ENCODE results near the gene NREP. TPM values are rescaled to one million over a fixed set of nuclear protein-coding genes. Genes with fewer than 3 reads are reported as not detected.

Gene NREP
- total RNA-seq, 1 experiment from 2014 or later = 160 TPM

- TF ChIP-seq AFF4 (CRISPR knock-in tag; IDR thresholded peaks at IDR 0.05; ENCODE audit: borderline replicate concordance) (no peak), RELA (CRISPR knock-in tag; IDR thresholded peaks at IDR 0.05; ENCODE audit: borderline replicate concordance) (no peak), OVOL2 (CRISPR knock-in tag; IDR thresholded peaks at IDR 0.05; ENCODE audit: borderline replicate concordance) (no peak), USF1 (CRISPR knock-in tag; IDR thresholded peaks at IDR 0.05) (no peak), ATF1 (CRISPR knock-in tag; IDR thresholded peaks at IDR 0.05) (no peak)
- TF ChIP-seq, protein P1, sequence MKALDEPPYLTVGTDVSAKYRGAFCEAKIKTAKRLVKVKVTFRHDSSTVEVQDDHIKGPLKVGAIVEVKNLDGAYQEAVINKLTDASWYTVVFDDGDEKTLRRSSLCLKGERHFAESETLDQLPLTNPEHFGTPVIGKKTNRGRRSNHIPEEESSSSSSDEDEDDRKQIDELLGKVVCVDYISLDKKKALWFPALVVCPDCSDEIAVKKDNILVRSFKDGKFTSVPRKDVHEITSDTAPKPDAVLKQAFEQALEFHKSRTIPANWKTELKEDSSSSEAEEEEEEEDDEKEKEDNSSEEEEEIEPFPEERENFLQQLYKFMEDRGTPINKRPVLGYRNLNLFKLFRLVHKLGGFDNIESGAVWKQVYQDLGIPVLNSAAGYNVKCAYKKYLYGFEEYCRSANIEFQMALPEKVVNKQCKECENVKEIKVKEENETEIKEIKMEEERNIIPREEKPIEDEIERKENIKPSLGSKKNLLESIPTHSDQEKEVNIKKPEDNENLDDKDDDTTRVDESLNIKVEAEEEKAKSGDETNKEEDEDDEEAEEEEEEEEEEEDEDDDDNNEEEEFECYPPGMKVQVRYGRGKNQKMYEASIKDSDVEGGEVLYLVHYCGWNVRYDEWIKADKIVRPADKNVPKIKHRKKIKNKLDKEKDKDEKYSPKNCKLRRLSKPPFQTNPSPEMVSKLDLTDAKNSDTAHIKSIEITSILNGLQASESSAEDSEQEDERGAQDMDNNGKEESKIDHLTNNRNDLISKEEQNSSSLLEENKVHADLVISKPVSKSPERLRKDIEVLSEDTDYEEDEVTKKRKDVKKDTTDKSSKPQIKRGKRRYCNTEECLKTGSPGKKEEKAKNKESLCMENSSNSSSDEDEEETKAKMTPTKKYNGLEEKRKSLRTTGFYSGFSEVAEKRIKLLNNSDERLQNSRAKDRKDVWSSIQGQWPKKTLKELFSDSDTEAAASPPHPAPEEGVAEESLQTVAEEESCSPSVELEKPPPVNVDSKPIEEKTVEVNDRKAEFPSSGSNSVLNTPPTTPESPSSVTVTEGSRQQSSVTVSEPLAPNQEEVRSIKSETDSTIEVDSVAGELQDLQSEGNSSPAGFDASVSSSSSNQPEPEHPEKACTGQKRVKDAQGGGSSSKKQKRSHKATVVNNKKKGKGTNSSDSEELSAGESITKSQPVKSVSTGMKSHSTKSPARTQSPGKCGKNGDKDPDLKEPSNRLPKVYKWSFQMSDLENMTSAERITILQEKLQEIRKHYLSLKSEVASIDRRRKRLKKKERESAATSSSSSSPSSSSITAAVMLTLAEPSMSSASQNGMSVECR (CRISPR knock-in tag; IDR thresholded peaks at IDR 0.05; ENCODE audit: borderline replicate concordance) = no peak
These were observed 76.1 kb downstream of the NREP start (continued) for GRCh38 chr5:111680737-111681413.

DNA sequence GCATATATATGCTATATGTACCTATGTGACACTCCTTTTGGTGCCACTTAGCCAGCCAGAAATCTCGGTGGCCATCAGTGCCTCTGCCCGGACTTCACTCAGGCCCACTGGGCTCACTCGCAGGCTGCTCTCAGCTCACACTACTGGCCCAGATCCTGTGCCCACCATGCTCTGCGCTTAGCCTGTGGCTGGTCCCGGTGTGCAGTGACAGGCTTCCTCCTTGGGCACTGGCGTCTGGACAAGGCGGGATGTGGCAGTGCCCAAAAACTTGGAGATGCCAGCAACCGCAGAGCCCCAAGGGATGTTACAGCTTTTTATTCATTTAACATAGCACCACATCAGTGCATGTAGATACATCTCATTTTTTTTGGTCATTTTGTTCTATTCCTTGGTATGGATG lies 77.4 kb downstream of the NREP start:
- H3K9me3 Mint-ChIP-seq = no peaks in the 10 kb centered on the region
- H3K4me3 Mint-ChIP-seq = no peak overlapping the region
- POLR2A ChIA-PET = no interaction called here
- no peak overlapping the region for H3K27ac Mint-ChIP-seq
- no peaks in the 10 kb centered on the region for H3K36me3 Mint-ChIP-seq
- ATAC-seq (no peak), DNase-seq (ENCODE audit: low spot score) (no peak)
- H3K27me3 Mint-ChIP-seq (ENCODE audit: low read depth) = no peaks in the 10 kb centered on the region; the same call in 1 of the 2 replicates
- CTCF ChIA-PET = no interaction called here
- H3K4me1 Mint-ChIP-seq = peaks cover 26% of the 10 kb centered on the region
- TF ChIP-seq RORB (CRISPR knock-in tag; IDR thresholded peaks at IDR 0.05) (no peak), NR2C2 (CRISPR knock-in tag; IDR thresholded peaks at IDR 0.05) (no peak), TP53 (CRISPR knock-in tag; IDR thresholded peaks at IDR 0.05) (no peak), TCF7 (CRISPR knock-in tag; IDR thresholded peaks at IDR 0.05; ENCODE audit: low read depth) (no peak), MXD4 (CRISPR knock-in tag; IDR thresholded peaks at IDR 0.05; ENCODE audit: borderline replicate concordance) (no peak), AFF4 (CRISPR knock-in tag; IDR thresholded peaks at IDR 0.05; ENCODE audit: borderline replicate concordance) (no peak), CREB1 (CRISPR knock-in tag; IDR thresholded peaks at IDR 0.05) (no peak), SP1 (CRISPR knock-in tag; conservative IDR thresholded peaks at IDR 0.05) (no peak), ZNF416 (CRISPR knock-in tag; IDR thresholded peaks at IDR 0.05) (no peak), ZNF396 (CRISPR knock-in tag; IDR thresholded peaks at IDR 0.05; ENCODE audit: borderline replicate concordance) (no peak)
- TF ChIP-seq, protein P2, sequence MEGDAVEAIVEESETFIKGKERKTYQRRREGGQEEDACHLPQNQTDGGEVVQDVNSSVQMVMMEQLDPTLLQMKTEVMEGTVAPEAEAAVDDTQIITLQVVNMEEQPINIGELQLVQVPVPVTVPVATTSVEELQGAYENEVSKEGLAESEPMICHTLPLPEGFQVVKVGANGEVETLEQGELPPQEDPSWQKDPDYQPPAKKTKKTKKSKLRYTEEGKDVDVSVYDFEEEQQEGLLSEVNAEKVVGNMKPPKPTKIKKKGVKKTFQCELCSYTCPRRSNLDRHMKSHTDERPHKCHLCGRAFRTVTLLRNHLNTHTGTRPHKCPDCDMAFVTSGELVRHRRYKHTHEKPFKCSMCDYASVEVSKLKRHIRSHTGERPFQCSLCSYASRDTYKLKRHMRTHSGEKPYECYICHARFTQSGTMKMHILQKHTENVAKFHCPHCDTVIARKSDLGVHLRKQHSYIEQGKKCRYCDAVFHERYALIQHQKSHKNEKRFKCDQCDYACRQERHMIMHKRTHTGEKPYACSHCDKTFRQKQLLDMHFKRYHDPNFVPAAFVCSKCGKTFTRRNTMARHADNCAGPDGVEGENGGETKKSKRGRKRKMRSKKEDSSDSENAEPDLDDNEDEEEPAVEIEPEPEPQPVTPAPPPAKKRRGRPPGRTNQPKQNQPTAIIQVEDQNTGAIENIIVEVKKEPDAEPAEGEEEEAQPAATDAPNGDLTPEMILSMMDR (IDR thresholded peaks at IDR 0.05) = no peak
- TF ChIP-seq, protein P3, sequence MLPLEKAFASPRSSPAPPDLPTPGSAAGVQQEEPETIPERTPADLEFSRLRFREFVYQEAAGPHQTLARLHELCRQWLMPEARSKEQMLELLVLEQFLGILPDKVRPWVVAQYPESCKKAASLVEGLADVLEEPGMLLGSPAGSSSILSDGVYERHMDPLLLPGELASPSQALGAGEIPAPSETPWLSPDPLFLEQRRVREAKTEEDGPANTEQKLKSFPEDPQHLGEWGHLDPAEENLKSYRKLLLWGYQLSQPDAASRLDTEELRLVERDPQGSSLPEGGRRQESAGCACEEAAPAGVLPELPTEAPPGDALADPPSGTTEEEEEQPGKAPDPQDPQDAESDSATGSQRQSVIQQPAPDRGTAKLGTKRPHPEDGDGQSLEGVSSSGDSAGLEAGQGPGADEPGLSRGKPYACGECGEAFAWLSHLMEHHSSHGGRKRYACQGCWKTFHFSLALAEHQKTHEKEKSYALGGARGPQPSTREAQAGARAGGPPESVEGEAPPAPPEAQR (CRISPR knock-in tag; IDR thresholded peaks at IDR 0.05) = no peak

Data from WTC11 (cell line).